ENCODE results near the gene DNAJA1.

The DNAJA1 gene

DNA sequence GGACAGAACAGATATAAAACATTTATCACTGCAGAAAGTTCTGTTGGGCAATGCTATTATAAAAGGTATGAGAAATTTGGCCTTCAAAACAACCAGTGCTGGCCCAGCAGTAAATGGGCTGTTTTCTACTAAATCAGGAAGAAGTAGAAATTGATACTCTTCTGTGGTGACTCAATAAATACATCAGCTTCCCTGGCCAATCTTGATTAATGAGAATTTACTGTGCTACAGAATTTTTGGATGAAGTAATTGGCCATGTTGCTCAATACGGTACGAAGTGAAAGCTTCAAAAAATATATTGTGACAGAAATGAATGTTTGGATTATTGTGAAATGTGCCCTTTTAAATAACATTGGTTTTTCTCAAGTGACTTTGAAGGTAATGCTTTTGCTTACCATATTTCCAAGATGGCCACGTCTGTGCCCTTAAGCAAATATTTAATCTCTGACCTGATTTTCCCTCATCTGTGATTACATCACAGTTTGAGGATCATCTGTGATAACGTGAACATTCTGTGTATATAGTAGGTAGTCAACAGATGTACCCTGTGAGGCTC is 4.2 kb downstream of the DNAJA1 start:
- TF ChIP-seq CTCF (IDR thresholded peaks at IDR 0.05; ENCODE audit: low read length) (no peak), EZH2 (IDR thresholded peaks at IDR 0.05; ENCODE audit: borderline replicate concordance, low read length) (no peak)
- no peak overlapping the region for H2AFZ ChIP-seq (ENCODE audit: low read length)
- no peaks in the 10 kb centered on the region for H3F3A ChIP-seq (ENCODE audit: insufficient read depth, low read length)
- peaks cover 91% of the 10 kb centered on the region for H3K36me3 ChIP-seq (ENCODE audit: insufficient read depth, low read length)
- no peak overlapping the region for H3K9ac ChIP-seq (ENCODE audit: low read length)
- no peaks in the 10 kb centered on the region for H3K9me2 ChIP-seq (ENCODE audit: low read depth, low read length)
- H3K27ac ChIP-seq (ENCODE audit: low read depth, low read length, poor library complexity, severe bottlenecking): no peak overlapping the region
- peaks cover 75% of the 10 kb centered on the region for H3K79me2 ChIP-seq (ENCODE audit: insufficient read depth, low read length)
- peaks cover 6% of the 10 kb centered on the region; the same call in 1 of the 2 replicates for H4K20me1 ChIP-seq (ENCODE audit: insufficient read depth, low read length)
- peaks cover 31% of the 10 kb centered on the region for H3K4me1 ChIP-seq (ENCODE audit: insufficient read depth, low read length, severe bottlenecking)
- no peak overlapping the region for H3K4me2 ChIP-seq (ENCODE audit: low read length)
- H3K4me3 ChIP-seq (ENCODE audit: low read depth, low read length, poor library complexity, severe bottlenecking): no peak overlapping the region
- H3K27me3 ChIP-seq (ENCODE audit: insufficient read depth, low read length): no peaks in the 10 kb centered on the region
- no peaks in the 10 kb centered on the region for H3K9me3 ChIP-seq (ENCODE audit: low read length)

DNA sequence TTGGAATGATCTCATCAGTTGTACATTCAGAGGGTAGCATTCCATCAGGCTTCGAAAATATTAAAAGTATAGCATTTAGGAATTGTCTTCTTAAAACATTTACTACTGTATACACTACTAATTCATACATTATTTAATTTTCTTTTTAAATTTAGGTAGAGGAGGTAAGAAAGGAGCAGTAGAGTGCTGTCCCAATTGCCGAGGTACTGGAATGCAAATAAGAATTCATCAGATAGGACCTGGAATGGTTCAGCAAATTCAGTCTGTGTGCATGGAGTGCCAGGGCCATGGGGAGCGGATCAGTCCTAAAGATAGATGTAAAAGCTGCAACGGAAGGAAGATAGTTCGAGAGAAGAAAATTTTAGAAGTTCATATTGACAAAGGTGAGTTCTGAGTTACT is 5.2 kb downstream of the DNAJA1 start:
- Histone ChIP-seq H3K27me3 (ENCODE audit: insufficient read depth, low read length) (no peaks in the 10 kb centered on the region), H3F3A (ENCODE audit: insufficient read depth, low read length) (no peaks in the 10 kb centered on the region), H3K27ac (ENCODE audit: low read depth, low read length, poor library complexity, severe bottlenecking) (no peak overlapping the region), H3K9ac (ENCODE audit: low read length) (no peak overlapping the region), H3K4me3 (ENCODE audit: low read depth, low read length, poor library complexity, severe bottlenecking) (no peak overlapping the region), H3K4me1 (ENCODE audit: insufficient read depth, low read length, severe bottlenecking) (peaks cover 31% of the 10 kb centered on the region), H3K36me3 (ENCODE audit: insufficient read depth, low read length) (peaks cover 99% of the 10 kb centered on the region), H3K9me2 (ENCODE audit: low read depth, low read length) (no peaks in the 10 kb centered on the region), H3K9me3 (ENCODE audit: low read length) (no peaks in the 10 kb centered on the region), H3K4me2 (ENCODE audit: low read length) (no peak overlapping the region), H3K79me2 (ENCODE audit: insufficient read depth, low read length) (peaks cover 68% of the 10 kb centered on the region), H2AFZ (ENCODE audit: low read length) (no peak overlapping the region), H4K20me1 (ENCODE audit: insufficient read depth, low read length) (peaks cover 6% of the 10 kb centered on the region; the same call in 1 of the 2 replicates)
- no peak for TF ChIP-seq EZH2 (IDR thresholded peaks at IDR 0.05; ENCODE audit: borderline replicate concordance, low read length)
- TF ChIP-seq CTCF (IDR thresholded peaks at IDR 0.05; ENCODE audit: low read length): no peak

DNA sequence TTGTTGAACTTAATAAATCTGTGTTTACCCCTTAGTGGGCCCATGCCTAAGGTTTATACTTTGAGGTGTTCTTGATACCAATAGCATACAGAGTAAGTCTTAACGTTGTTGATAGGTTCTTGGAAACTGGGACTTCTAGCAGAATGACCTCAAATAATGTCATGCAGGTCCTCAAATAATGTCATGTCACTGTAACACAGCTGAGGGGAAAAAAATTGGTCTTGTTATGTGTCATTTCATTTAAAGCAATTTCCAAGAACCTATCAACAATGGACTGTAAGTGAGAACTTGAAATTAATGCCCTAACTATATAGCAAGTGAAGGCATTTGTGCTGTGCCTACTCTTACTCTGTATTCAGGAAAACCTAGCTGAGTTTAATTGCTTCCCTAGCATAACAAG is 7.2 kb downstream of the DNAJA1 start:
- Histone ChIP-seq H3K36me3 (ENCODE audit: insufficient read depth, low read length) (peaks cover 100% of the 10 kb centered on the region), H3K79me2 (ENCODE audit: insufficient read depth, low read length) (peaks cover 48% of the 10 kb centered on the region)

More for the DNA sequence above, 7.2 kb downstream of the DNAJA1 start:
- Histone ChIP-seq H3K9me3 (ENCODE audit: low read length) (no peaks in the 10 kb centered on the region), H3K4me2 (ENCODE audit: low read length) (no peak overlapping the region), H4K20me1 (ENCODE audit: insufficient read depth, low read length) (peaks cover 4% of the 10 kb centered on the region; the same call in 1 of the 2 replicates), H3K27me3 (ENCODE audit: insufficient read depth, low read length) (no peaks in the 10 kb centered on the region), H3K27ac (ENCODE audit: low read depth, low read length, poor library complexity, severe bottlenecking) (no peak overlapping the region), H2AFZ (ENCODE audit: low read length) (no peak overlapping the region), H3K9me2 (ENCODE audit: low read depth, low read length) (no peaks in the 10 kb centered on the region), H3F3A (ENCODE audit: insufficient read depth, low read length) (peaks cover 4% of the 10 kb centered on the region; the same call in 1 of the 2 replicates), H3K9ac (ENCODE audit: low read length) (no peak overlapping the region), H3K4me3 (ENCODE audit: low read depth, low read length, poor library complexity, severe bottlenecking) (no peak overlapping the region), H3K4me1 (ENCODE audit: insufficient read depth, low read length, severe bottlenecking) (peaks cover 17% of the 10 kb centered on the region)
- TF ChIP-seq CTCF (IDR thresholded peaks at IDR 0.05; ENCODE audit: low read length) (no peak), EZH2 (IDR thresholded peaks at IDR 0.05; ENCODE audit: borderline replicate concordance, low read length) (no peak)
